Gastrocnemius medialis (tissue), 4 donors: Measurements from ENCODE around the gene GNAO1. TPM values are rescaled to one million over a fixed set of nuclear protein-coding genes. Genes with fewer than 3 reads are reported as not detected.

Experiments
- ATAC-seq, 2 donors: fragments of 150-250 bp; one replicate each; pipeline ENCODE4 v1.9.1; 2016
- DNase-seq, 2 donors: peaks; one replicate each; pipeline ENCODE4 v3.0.0-alpha.2; 2019
- H3K27ac ChIP-seq, 4 donors: fragments of 200-600 bp; sonication (generic); 1 replicate in 1 of 4; 2 replicates in 3 of 4; pipeline ENCODE4 v1.5.1; 2016 to 2018; ENCODE audit warnings: mild to moderate bottlenecking in 2 of 4, moderate library complexity in 1 of 4
- H3K27me3 ChIP-seq, 3 donors: fragments of 200-600 bp; sonication (generic) in 2 of 3; 1 replicate in 1 of 3; 2 replicates in 2 of 3; pipeline versions ENCODE4 v1.5.1 to v1.6.0; 2016 to 2019; ENCODE audit warnings: mild to moderate bottlenecking in 1 of 3, moderate library complexity in 1 of 3
- H3K36me3 ChIP-seq, 2 donors: fragments of 200-600 bp; sonication (generic) in 1 of 2; one replicate each; pipeline ENCODE4 v1.5.1; 2017 to 2018
- H3K4me1 ChIP-seq, 2 donors: fragments of 200-600 bp; sonication (generic) in 1 of 2; one replicate each; pipeline ENCODE4 v1.5.1; 2016 to 2017; ENCODE audit warnings: mild to moderate bottlenecking in 2 of 2
- H3K4me3 ChIP-seq, 4 donors: fragments of 200-600 bp; sonication (generic) in 3 of 4; 1 replicate in 1 of 4; 2 replicates in 3 of 4; pipeline ENCODE4 v1.5.1; 2016 to 2019; ENCODE audit warnings: mild to moderate bottlenecking in 2 of 4
- H3K9me3 ChIP-seq, 3 donors: fragments of 200-600 bp; sonication (generic) in 2 of 3; 1 replicate in 1 of 3; 2 replicates in 2 of 3; pipeline ENCODE4 v1.5.1; 2016 to 2019
- CTCF ChIP-seq, 5 experiments: fragments of 450-650 bp in 3 of 5; fragments of 200-600 bp in 2 of 5; sonication (generic) in 2 of 5; IDR thresholded peaks in 4 of 5; conservative IDR thresholded peaks in 1 of 5; 1 replicate in 4 of 5; 2 replicates in 1 of 5; pipeline ENCODE4 v1.5.1; 2016 to 2019; ENCODE audit warnings: antibody characterized with exemption in 5 of 5, mild to moderate bottlenecking in 3 of 5, moderate library complexity in 3 of 5
- POLR2A ChIP-seq, 2 donors: fragments of 450-650 bp; IDR thresholded peaks; one replicate each; pipeline ENCODE4 v1.6.1; 2017; ENCODE audit warnings: antibody characterized with exemption in 2 of 2, mild to moderate bottlenecking in 2 of 2, moderate library complexity in 2 of 2
- in situ Hi-C, 4 donors: fragments of 200-750 bp; cut with MboI; loops; one replicate each; pipeline versions ENCODE4 v1.15.0 to v1.8.0; 2017; ENCODE audit warnings: low sequenced_read_pairs in 4 of 4
- intact Hi-C: fragments of 100-400 bp; cut with DNase I; formaldehyde crosslinking; loops from one replicate; pipeline ENCODE4 v1.15.1; 2023; ENCODE audit warnings: low total_unique reads
- total RNA-seq, 4 donors: library from RNA; depleted of rRNA; stranded (reverse); fragments of >200 nt; gene quantifications; one replicate each; pipeline versions ENCODE4 v1.1.0 to v1.2.3, GENCODE V29; 2016

Gene GNAO1
- total RNA-seq, 4 donors from 2014 or later = 0.25 to 2.0 (median 0.79) TPM

- ATAC-seq = no peak
Observed at GRCh38 chr16:56319376-56319775, 128.1 kb downstream of the GNAO1 start.

GRCh38 chr16:56320056-56320455 lies 128.8 kb downstream of the GNAO1 start:
- no peaks in the 10 kb centered on the region for H3K36me3 ChIP-seq
- ATAC-seq (no peak), DNase-seq (no peak)
- in situ Hi-C loops = loop anchor here in 1 of 4 donors (25.0 kb wide), 1 partner anchor 608 kb away; no protein-coding TSS in a partner anchor
- H3K27me3 ChIP-seq = no peaks in the 10 kb centered on the region
- no peak overlapping the region for H3K4me3 ChIP-seq
- intact Hi-C loops = no loop called here
- no peaks in the 10 kb centered on the region for H3K9me3 ChIP-seq
- no peak for TF ChIP-seq CTCF (IDR thresholded peaks at IDR 0.05 in 4 of 5, conservative IDR thresholded peaks at IDR 0.05 in 1 of 5)
- TF ChIP-seq POLR2A (IDR thresholded peaks at IDR 0.05) = no peak
- H3K27ac ChIP-seq = no peak overlapping the region
- H3K4me1 ChIP-seq = peaks cover 0 to 4% of the 10 kb centered on the region in 2 donors

More at GRCh38 chr16:56319376-56319775, 128.1 kb downstream of the GNAO1 start:
- in situ Hi-C loops (loop anchor here in 3 of 4 donors (5.0 to 25.0 kb wide), 3 partner anchors 372 to 607 kb away; no protein-coding TSS in a partner anchor), intact Hi-C loops (no loop called here)
- no peak overlapping the region for H3K27ac ChIP-seq
- no peak for DNase-seq
- TF ChIP-seq POLR2A (IDR thresholded peaks at IDR 0.05) = no peak
- no peak for TF ChIP-seq CTCF (IDR thresholded peaks at IDR 0.05 in 4 of 5, conservative IDR thresholded peaks at IDR 0.05 in 1 of 5)
- no peaks in the 10 kb centered on the region for H3K36me3 ChIP-seq
- no peak overlapping the region for H3K4me3 ChIP-seq
- H3K9me3 ChIP-seq = no peaks in the 10 kb centered on the region
- peaks cover 0 to 4% of the 10 kb centered on the region in 2 donors for H3K4me1 ChIP-seq
- H3K27me3 ChIP-seq = no peaks in the 10 kb centered on the region

- intact Hi-C loops (no loop called here), in situ Hi-C loops (loop anchor here in 1 of 4 donors (25.0 kb wide), 1 partner anchor 609 kb away; no protein-coding TSS in a partner anchor)
- Histone ChIP-seq H3K4me1 (peaks cover 0 to 4% of the 10 kb centered on the region in 2 donors), H3K27ac (no peak overlapping the region), H3K27me3 (no peaks in the 10 kb centered on the region), H3K36me3 (no peaks in the 10 kb centered on the region), H3K4me3 (no peak overlapping the region), H3K9me3 (no peaks in the 10 kb centered on the region)
- ATAC-seq = no peak
- TF ChIP-seq CTCF (IDR thresholded peaks at IDR 0.05 in 4 of 5, conservative IDR thresholded peaks at IDR 0.05 in 1 of 5) (no peak), POLR2A (IDR thresholded peaks at IDR 0.05) (no peak)
- no peak for DNase-seq
Observed at GRCh38 chr16:56320811-56321558, 129.7 kb downstream of the GNAO1 start.

- no peak for TF ChIP-seq CTCF (IDR thresholded peaks at IDR 0.05 in 4 of 5, conservative IDR thresholded peaks at IDR 0.05 in 1 of 5)
- no peak for TF ChIP-seq POLR2A (IDR thresholded peaks at IDR 0.05)
Observed at GRCh38 chr16:56321571-56321970, 130.3 kb downstream of the GNAO1 start.

More at GRCh38 chr16:56321571-56321970, 130.3 kb downstream of the GNAO1 start:
- DNase-seq (no peak), ATAC-seq (no peak)
- Histone ChIP-seq H3K9me3 (no peaks in the 10 kb centered on the region), H3K4me3 (no peak overlapping the region), H3K36me3 (no peaks in the 10 kb centered on the region), H3K4me1 (peaks cover 0 to 4% of the 10 kb centered on the region in 2 donors), H3K27me3 (no peaks in the 10 kb centered on the region), H3K27ac (no peak overlapping the region)
- in situ Hi-C loops (loop anchor here in 1 of 4 donors (25.0 kb wide), 1 partner anchor 609 kb away; no protein-coding TSS in a partner anchor), intact Hi-C loops (no loop called here)
